Thyroid gland (tissue), 4 donors: Measurements from ENCODE around the gene SLC10A2. TPM values are rescaled to one million over a fixed set of nuclear protein-coding genes. Genes with fewer than 3 reads are reported as not detected.

ENCODE experiments used
- DNase-seq, 2 donors: peaks; one replicate each; pipeline ENCODE4 v3.0.0-alpha.2; 2019
- H3K27ac ChIP-seq, 3 donors: fragments of 200-600 bp; sonication (generic); 1 replicate in 2 of 3; 2 replicates in 1 of 3; pipeline ENCODE4 v1.5.1; 2016 to 2019; ENCODE audit warnings: mild to moderate bottlenecking in 1 of 3, moderate library complexity in 1 of 3
- H3K27me3 ChIP-seq: fragments of 200-600 bp; sonication (generic); one replicate; pipeline ENCODE4 v1.5.1; 2019
- H3K36me3 ChIP-seq, 2 donors: fragments of 200-600 bp; sonication (generic); one replicate each; pipeline ENCODE4 v1.5.1; 2016 to 2019
- H3K4me1 ChIP-seq, 2 donors: fragments of 200-600 bp; sonication (generic); one replicate each; pipeline ENCODE4 v1.5.1; 2017 to 2019
- H3K4me3 ChIP-seq, 3 donors: fragments of 200-600 bp; sonication (generic); replicated peaks in 1 of 3; 1 replicate in 2 of 3; 2 replicates in 1 of 3; pipeline ENCODE4 v1.5.1; 2016; ENCODE audit warnings: mild to moderate bottlenecking in 1 of 3
- H3K9me3 ChIP-seq: fragments of 200-600 bp; sonication (generic); one replicate; pipeline ENCODE4 v1.5.1; 2017
- POLR2A ChIP-seq, 2 donors: fragments of 450-650 bp; IDR thresholded peaks; one replicate each; pipeline ENCODE4 v1.6.1; 2017; ENCODE audit warnings: antibody characterized with exemption in 2 of 2, mild to moderate bottlenecking in 2 of 2, moderate library complexity in 1 of 2
- WGBS, 2 donors: methylation state at CpG; one replicate each; pipeline ENCODE4 v1.1.5; 2017; 5-methylcytosine and 5-hydroxymethylcytosine counted together
- intact Hi-C: fragments of 100-400 bp; cut with DNase I; formaldehyde crosslinking; loops from one replicate; pipeline ENCODE4 v1.15.1; 2023
- total RNA-seq, 4 donors: library from RNA; depleted of rRNA; stranded (reverse); fragments of >200 nt; gene quantifications; one replicate each; pipeline ENCODE4 v1.2.3, GENCODE V29; 2016
- TF ChIP-seq, protein P1 (sequence below), 6 experiments: fragments of 200-600 bp in 3 of 6; fragments of 450-650 bp in 3 of 6; sonication (generic) in 3 of 6; IDR thresholded peaks; one replicate each; pipeline ENCODE4 v1.5.1; 2016 to 2019; ENCODE audit warnings: antibody characterized with exemption in 6 of 6, mild to moderate bottlenecking in 2 of 6, inconsistent platforms in 1 of 6, moderate library complexity in 1 of 6

SLC10A2 gene
- total RNA-seq, 4 donors from 2014 or later, result not detected

GRCh38 chr13:103055166-103055565 is 11.1 kb downstream of the SLC10A2 start:
- H3K4me1 ChIP-seq, result no peaks in the 10 kb centered on the region
- no peak overlapping the region for H3K4me3 ChIP-seq
- intact Hi-C loops, result no loop called here
- H3K27ac ChIP-seq, result no peak overlapping the region
- H3K27me3 ChIP-seq, result no peaks in the 10 kb centered on the region
- H3K9me3 ChIP-seq, result no peaks in the 10 kb centered on the region
- TF ChIP-seq, protein P1, sequence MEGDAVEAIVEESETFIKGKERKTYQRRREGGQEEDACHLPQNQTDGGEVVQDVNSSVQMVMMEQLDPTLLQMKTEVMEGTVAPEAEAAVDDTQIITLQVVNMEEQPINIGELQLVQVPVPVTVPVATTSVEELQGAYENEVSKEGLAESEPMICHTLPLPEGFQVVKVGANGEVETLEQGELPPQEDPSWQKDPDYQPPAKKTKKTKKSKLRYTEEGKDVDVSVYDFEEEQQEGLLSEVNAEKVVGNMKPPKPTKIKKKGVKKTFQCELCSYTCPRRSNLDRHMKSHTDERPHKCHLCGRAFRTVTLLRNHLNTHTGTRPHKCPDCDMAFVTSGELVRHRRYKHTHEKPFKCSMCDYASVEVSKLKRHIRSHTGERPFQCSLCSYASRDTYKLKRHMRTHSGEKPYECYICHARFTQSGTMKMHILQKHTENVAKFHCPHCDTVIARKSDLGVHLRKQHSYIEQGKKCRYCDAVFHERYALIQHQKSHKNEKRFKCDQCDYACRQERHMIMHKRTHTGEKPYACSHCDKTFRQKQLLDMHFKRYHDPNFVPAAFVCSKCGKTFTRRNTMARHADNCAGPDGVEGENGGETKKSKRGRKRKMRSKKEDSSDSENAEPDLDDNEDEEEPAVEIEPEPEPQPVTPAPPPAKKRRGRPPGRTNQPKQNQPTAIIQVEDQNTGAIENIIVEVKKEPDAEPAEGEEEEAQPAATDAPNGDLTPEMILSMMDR (IDR thresholded peaks at IDR 0.05), result no peak
- no peak for TF ChIP-seq POLR2A (IDR thresholded peaks at IDR 0.05)
- H3K36me3 ChIP-seq, result no peaks in the 10 kb centered on the region
- DNase-seq, result no peak
- WGBS, 2 donors, result 60 to 75% methylated on average over 2 of the region's 2 CpGs

- H3K27ac ChIP-seq, result no peak overlapping the region
- no peaks in the 10 kb centered on the region for H3K27me3 ChIP-seq
- H3K4me1 ChIP-seq, result no peaks in the 10 kb centered on the region
- 82% methylated on average over 4 of the region's 4 CpGs for WGBS, 2 donors
- no peak overlapping the region for H3K4me3 ChIP-seq
- no peak for DNase-seq
- intact Hi-C loops, result no loop called here
- H3K36me3 ChIP-seq, result no peaks in the 10 kb centered on the region
- TF ChIP-seq, protein P1 (IDR thresholded peaks at IDR 0.05), result no peak
- no peaks in the 10 kb centered on the region for H3K9me3 ChIP-seq
Observed at GRCh38 chr13:103046676-103047075, 19.5 kb downstream of the SLC10A2 start.

- no peaks in the 10 kb centered on the region for H3K9me3 ChIP-seq
- no peaks in the 10 kb centered on the region for H3K4me1 ChIP-seq
- no peaks in the 10 kb centered on the region for H3K36me3 ChIP-seq
- H3K27me3 ChIP-seq, result no peaks in the 10 kb centered on the region
- 84 to 86% methylated on average over 3 of the region's 3 CpGs for WGBS, 2 donors
- H3K27ac ChIP-seq, result no peak overlapping the region
- H3K4me3 ChIP-seq, result no peak overlapping the region
- no peak for DNase-seq
- intact Hi-C loops, result no loop called here
- TF ChIP-seq POLR2A (IDR thresholded peaks at IDR 0.05), result no peak
- TF ChIP-seq, protein P1 (IDR thresholded peaks at IDR 0.05), result no peak
Observed at GRCh38 chr13:103044056-103044455, 22.2 kb downstream of the SLC10A2 start.

DNA sequence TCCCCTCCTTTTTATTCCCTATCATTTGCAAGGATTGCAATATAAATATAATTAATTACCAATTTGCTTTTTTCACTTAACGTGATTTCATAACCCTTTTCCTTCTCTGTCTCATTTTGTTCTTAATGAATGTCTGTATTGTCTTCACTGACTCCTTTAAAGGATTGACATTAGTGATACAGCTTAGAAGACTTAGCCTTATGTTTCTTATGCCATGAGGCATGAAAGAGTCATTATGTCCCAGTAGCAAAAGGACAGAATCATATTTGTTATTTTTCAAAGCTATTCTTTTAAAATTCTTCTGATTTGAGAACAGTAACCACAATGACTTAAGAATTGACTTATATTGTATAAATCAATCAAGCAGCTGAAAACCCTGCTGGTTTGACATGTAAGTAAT is 26.2 kb downstream of the SLC10A2 start:
- Histone ChIP-seq H3K27ac (no peak overlapping the region), H3K4me1 (no peaks in the 10 kb centered on the region), H3K4me3 (no peak overlapping the region), H3K36me3 (no peaks in the 10 kb centered on the region), H3K9me3 (no peaks in the 10 kb centered on the region), H3K27me3 (no peaks in the 10 kb centered on the region)
- DNase-seq, result no peak
- WGBS, 2 donors, result 75 to 92% methylated on average over 1 of the region's 1 CpG
- intact Hi-C loops, result no loop called here
- TF ChIP-seq, protein P1 (IDR thresholded peaks at IDR 0.05), result no peak
- no peak for TF ChIP-seq POLR2A (IDR thresholded peaks at IDR 0.05)

- intact Hi-C loops, result no loop called here
- H3K36me3 ChIP-seq, result no peaks in the 10 kb centered on the region
- DNase-seq, result no peak
- H3K9me3 ChIP-seq, result no peaks in the 10 kb centered on the region
- no peak overlapping the region for H3K4me3 ChIP-seq
- WGBS, 2 donors, result 36 to 47% methylated on average over 2 of the region's 2 CpGs
- H3K4me1 ChIP-seq, result no peaks in the 10 kb centered on the region
- no peak for TF ChIP-seq POLR2A (IDR thresholded peaks at IDR 0.05)
- TF ChIP-seq, protein P1 (IDR thresholded peaks at IDR 0.05), result no peak
- no peaks in the 10 kb centered on the region for H3K27me3 ChIP-seq
- no peak overlapping the region for H3K27ac ChIP-seq
Observed at GRCh38 chr13:103039183-103039582, 27.0 kb downstream of the SLC10A2 start.
